Epithelial cell of esophagus (primary cell): ENCODE measurements around the gene AAR2.

Source experiments
- DNase-seq: peaks from one replicate; pipeline ENCODE4 v3.0.0; 2010; ENCODE audit warnings: low read depth
- H3K4me3 ChIP-seq: 2 replicates; pipeline ENCODE4 v1.5.1; 2011; ENCODE audit warnings: mild to moderate bottlenecking, low read length, control low read depth
- TF ChIP-seq, protein P1 (sequence below): IDR thresholded peaks from 2 replicates; pipeline ENCODE4 v1.5.1; 2011; ENCODE audit warnings: low read depth, mild to moderate bottlenecking, low read length, control low read depth, inconsistent platforms; ENCODE audit not compliant: insufficient read depth; ENCODE audit errors: missing control alignments

AAR2 gene

DNA sequence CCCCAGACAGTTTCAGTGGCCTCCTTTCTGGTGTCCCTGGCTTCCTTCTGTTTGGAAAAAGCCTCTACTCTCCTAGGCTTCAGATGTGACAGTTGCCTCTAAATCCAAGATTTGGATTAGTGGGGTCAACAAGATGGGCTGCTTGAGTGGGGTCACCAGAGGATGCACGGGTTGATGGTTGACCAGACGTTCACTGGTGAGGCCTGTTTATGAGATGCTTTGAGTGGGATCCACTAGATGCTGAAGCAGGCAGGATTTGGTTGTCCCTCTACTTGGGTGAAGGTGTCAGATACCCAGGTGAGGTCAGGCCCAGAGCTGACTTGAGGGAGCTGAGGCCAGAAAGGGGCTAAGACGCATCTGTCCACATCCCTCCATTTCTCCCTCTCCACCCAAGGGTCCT, 61.8 kb downstream of the AAR2 start:
- TF ChIP-seq, protein P1, sequence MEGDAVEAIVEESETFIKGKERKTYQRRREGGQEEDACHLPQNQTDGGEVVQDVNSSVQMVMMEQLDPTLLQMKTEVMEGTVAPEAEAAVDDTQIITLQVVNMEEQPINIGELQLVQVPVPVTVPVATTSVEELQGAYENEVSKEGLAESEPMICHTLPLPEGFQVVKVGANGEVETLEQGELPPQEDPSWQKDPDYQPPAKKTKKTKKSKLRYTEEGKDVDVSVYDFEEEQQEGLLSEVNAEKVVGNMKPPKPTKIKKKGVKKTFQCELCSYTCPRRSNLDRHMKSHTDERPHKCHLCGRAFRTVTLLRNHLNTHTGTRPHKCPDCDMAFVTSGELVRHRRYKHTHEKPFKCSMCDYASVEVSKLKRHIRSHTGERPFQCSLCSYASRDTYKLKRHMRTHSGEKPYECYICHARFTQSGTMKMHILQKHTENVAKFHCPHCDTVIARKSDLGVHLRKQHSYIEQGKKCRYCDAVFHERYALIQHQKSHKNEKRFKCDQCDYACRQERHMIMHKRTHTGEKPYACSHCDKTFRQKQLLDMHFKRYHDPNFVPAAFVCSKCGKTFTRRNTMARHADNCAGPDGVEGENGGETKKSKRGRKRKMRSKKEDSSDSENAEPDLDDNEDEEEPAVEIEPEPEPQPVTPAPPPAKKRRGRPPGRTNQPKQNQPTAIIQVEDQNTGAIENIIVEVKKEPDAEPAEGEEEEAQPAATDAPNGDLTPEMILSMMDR: no peak
- DNase-seq: no peak
- no peak overlapping the region for H3K4me3 ChIP-seq

DNA sequence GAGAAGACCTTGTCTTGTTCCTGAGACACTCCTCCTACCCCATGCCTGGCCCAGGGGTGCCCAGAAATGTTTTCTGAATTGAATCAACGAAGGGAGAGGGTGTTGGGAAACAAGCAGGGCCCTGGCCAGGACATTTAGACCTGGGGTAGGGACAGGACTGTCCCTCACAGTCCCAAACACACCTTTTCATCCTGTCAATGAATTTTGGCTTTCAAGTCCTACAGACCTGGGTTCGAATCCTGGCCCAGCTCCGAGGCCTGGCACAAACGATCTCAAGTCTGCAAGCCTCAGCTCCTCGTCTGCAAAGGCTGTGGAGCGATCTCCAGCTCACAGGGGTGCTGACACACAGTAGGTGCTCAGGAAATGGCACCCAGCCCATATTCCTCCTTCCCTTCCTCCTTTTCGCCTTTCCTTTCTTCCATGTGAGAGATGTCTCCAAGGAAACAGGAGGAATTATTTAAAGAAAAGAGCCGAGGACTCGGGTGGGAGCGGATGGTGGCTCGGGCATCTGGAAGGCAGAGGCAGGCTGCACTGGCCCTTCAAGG, 62.6 kb downstream of the AAR2 start:
- TF ChIP-seq, protein P1: no peak
- DNase-seq: no peak

GRCh38 chr20:36299459-36299858, 63.2 kb downstream of the AAR2 start:
- H3K4me3 ChIP-seq: no peak overlapping the region
- TF ChIP-seq, protein P1: no peak
- no peak for DNase-seq

More for the DNA sequence above, 62.6 kb downstream of the AAR2 start:
- no peak overlapping the region for H3K4me3 ChIP-seq

GRCh38 chr20:36301359-36302119, 65.3 kb downstream of the AAR2 start:
- no peak overlapping the region for H3K4me3 ChIP-seq
- DNase-seq: no peak
- TF ChIP-seq, protein P1: no peak

GRCh38 chr20:36303020-36303595, 66.8 kb downstream of the AAR2 start:
- TF ChIP-seq, protein P1: no peak
- DNase-seq: no peak
- no peak overlapping the region for H3K4me3 ChIP-seq

- no peak overlapping the region for H3K4me3 ChIP-seq
- no peak for DNase-seq
- TF ChIP-seq, protein P1: no peak
Observed at GRCh38 chr20:36303831-36304230, 67.6 kb downstream of the AAR2 start.
